Coronary artery (tissue), 2 donors: ENCODE data around the gene GTF3C5.

Source experiments
- DNase-seq: peaks from one replicate; pipeline ENCODE4 v3.0.0-alpha.2; 2017; ENCODE audit warnings: low spot score
- H3K27ac ChIP-seq, 2 donors: fragments of 200-600 bp; sonication (generic); one replicate each; pipeline ENCODE4 v1.5.1; 2016 to 2019
- H3K4me3 ChIP-seq: fragments of 200-600 bp; sonication (generic); 2 replicates; pipeline ENCODE4 v1.5.1; 2016; ENCODE audit warnings: mild to moderate bottlenecking, moderate library complexity
- TF ChIP-seq, protein P1 (sequence below): fragments of 200-600 bp; sonication (generic); IDR thresholded peaks from one replicate; pipeline ENCODE4 v1.5.1; 2019; ENCODE audit warnings: antibody characterized with exemption

The GTF3C5 gene, protein sequence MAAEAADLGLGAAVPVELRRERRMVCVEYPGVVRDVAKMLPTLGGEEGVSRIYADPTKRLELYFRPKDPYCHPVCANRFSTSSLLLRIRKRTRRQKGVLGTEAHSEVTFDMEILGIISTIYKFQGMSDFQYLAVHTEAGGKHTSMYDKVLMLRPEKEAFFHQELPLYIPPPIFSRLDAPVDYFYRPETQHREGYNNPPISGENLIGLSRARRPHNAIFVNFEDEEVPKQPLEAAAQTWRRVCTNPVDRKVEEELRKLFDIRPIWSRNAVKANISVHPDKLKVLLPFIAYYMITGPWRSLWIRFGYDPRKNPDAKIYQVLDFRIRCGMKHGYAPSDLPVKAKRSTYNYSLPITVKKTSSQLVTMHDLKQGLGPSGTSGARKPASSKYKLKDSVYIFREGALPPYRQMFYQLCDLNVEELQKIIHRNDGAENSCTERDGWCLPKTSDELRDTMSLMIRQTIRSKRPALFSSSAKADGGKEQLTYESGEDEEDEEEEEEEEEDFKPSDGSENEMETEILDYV

DNA sequence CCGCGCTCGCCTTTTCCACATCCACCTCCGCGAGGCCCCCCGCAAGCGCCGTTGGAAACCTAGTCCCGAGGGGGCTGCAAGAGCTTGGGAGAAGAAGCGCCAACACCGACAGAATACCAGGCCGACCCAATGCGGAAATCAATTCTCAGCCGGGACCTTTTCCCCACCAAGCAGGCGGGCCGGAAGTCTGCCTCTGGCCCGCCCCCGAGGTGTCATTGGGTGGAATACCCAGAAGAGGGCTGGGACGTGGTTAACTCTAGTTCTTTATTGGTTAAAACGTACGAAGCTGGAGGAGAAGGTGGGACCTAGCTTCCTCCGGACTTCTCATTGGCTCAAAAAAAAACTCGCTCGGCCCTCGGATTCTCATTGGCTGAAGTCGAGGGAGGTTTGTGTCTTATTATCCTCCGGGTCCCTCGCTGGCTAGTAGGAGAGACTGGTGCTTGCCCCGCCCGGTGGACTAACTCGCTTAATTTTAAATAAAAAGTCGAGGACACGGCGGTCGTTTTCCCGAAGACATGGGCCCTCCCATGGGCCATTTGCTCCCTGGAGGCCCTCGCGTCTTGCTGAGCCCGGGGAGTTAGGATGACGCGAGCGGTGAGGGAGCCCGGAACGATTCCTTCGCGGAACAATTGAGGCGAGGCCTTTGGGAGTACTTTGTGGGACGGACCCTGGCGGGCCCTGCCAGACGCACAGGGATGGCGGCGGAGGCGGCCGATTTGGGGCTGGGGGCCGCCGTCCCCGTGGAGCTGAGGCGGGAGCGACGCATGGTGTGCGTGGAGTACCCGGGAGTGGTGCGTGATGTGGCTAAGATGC, at the start of gene GTF3C5:
Gene GTF3C5, plus strand, starts transcription at position 681 of the 813 bp plus-strand sequence. Its CDS starts 15 bp downstream, at position 696.
- peak within 1 kb of the TSS; percentile 86 for H3K4me3 ChIP-seq
- H3K27ac ChIP-seq = peak within 1 kb of the TSS; percentile 64 to 90
- TF ChIP-seq, protein P1, sequence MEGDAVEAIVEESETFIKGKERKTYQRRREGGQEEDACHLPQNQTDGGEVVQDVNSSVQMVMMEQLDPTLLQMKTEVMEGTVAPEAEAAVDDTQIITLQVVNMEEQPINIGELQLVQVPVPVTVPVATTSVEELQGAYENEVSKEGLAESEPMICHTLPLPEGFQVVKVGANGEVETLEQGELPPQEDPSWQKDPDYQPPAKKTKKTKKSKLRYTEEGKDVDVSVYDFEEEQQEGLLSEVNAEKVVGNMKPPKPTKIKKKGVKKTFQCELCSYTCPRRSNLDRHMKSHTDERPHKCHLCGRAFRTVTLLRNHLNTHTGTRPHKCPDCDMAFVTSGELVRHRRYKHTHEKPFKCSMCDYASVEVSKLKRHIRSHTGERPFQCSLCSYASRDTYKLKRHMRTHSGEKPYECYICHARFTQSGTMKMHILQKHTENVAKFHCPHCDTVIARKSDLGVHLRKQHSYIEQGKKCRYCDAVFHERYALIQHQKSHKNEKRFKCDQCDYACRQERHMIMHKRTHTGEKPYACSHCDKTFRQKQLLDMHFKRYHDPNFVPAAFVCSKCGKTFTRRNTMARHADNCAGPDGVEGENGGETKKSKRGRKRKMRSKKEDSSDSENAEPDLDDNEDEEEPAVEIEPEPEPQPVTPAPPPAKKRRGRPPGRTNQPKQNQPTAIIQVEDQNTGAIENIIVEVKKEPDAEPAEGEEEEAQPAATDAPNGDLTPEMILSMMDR = no peak
- peak; percentile 96 for DNase-seq

DNA sequence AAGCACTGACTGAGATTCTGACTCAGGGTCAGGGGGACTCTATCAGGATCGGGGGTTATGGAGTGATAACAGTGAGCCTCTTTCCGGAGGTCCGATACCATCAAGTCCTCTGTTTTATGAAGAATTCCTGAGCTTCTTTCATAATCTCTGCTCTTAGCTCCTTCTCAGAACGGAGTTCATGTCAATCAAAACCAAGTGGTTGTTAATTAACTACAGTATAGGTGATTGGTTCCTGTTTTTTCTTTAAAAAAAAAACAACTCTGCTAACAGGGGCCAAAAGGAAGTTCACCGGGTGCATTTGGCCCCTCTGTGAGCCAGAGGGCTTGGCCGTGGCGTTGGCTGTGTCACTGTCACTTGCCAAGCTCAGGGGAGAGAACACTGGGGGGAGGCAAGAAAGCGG, 48.3 kb upstream of the GTF3C5 start:
- no peak for DNase-seq
- no peak overlapping the region for H3K4me3 ChIP-seq
- no peak overlapping the region for H3K27ac ChIP-seq
- TF ChIP-seq, protein P1 = no peak

DNA sequence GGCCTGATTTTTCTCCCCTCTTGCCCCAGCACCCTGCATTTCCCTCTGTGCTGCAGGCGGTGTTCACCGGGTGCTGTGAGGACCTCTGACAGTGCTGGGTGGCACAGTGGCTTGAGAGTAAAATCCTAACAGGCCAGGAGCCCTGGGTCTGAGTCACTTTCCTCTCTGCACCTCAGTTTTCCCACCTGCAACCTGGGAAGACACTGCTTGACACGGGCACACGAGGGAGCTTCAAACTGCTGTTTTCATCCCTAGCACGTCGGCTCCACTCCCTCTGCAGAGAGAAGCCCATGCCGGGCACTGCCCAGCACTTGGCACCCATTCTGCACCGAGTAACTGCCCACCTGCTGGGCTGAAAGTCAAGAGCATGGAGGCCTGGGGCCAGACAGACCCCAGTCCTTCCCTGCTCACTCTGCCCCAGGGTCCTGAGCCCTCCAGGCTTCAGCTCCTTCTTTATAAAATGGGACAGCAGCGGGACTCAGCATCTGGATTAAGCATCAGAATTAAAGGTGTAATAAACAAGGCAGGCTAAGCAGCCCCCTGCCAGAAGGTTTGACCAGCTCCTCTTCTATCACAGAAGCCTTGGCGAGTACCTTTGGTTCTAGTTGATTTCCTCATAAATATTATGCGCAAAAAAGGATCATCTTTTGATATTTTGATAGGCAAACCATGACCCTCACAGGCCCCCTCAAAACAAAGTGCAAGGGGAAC, 47.2 kb upstream of the GTF3C5 start:
- DNase-seq = no peak
- no peak overlapping the region for H3K4me3 ChIP-seq
- no peak overlapping the region for H3K27ac ChIP-seq
- TF ChIP-seq, protein P1 = no peak

DNA sequence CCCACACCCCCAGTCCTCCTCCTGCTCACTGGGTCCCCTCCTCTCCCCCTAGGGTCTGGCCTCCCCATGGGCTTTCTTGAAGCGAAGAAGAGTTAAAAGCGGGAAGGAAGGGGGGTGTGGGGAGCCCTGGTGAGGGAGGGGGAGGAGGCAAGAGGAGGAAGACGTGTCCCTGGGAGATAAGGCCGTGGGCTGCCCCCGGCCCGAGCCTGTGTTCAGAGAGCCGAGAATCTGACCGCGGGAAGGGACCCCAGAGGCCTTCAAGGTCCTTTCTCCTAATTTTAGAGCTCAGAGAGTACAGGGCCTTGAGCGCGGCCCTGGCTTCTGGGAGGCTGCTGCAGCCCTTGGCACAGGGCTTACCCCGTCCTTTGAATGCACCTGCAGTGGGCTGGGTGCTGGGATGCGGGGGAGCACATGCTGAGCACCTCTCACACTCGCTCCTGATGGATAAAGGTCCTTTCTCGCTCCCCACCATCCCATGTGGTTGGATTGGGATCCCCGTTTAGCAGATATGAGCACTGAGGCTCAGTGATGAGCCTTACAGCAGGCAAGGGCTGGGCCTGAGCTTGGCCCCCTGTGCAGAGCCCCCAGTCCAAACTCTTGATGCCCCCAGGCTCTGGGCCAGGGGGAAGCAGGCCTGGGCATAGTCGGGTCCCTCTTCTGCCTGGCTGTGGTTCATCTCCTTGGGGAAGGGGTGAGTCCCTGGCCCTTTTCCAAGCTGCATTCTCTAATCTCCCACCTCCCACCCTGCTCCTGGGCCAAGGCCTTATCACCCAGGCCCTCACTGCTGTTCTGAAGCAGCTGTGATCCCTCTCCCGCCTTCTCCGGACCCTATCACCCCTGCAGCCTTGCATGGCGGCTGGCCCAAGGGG, 46.4 kb upstream of the GTF3C5 start:
- TF ChIP-seq, protein P1 = no peak
- Histone ChIP-seq H3K27ac (no peak overlapping the region), H3K4me3 (no peak overlapping the region)
- no peak for DNase-seq

DNA sequence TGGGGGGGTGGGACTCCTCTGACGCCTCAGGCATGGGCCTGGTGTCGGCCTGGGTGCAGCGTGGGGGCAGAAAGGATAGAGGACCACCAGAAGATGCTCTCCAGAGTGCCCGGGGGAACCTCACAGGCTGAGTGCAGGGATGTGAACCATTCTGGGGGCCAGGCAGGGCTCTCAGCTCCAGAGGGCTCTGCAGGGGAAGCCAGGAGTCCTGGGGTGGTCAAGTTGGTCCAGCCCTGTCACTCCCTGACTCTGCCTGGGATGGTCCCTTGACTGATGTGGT, 45.8 kb upstream of the GTF3C5 start:
- Histone ChIP-seq H3K27ac (no peak overlapping the region), H3K4me3 (no peak overlapping the region)
- DNase-seq = no peak
- TF ChIP-seq, protein P1 = no peak

DNA sequence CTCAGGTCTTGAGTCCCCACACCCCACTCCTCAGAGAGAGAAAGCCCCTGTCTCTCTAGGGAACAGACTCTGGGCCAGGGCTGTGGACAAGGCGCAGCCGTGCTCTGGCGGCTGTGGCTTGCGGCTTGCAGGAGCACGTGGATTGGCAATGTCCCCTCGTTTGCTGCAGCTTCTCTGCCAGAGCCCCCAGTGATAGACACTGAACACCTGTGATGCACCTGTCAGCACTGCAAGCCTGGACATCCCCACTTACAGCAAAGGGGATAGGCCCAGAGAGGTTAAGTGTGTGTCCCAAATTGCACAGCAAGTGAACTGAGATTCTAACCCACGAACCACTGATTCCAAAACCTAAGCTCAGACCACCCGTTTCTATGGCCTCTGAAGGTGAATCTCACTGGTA, 45.3 kb upstream of the GTF3C5 start:
- Histone ChIP-seq H3K4me3 (no peak overlapping the region), H3K27ac (no peak overlapping the region)
- TF ChIP-seq, protein P1 = no peak
- no peak for DNase-seq
